Mammary microvascular endothelial cell (primary cell): ENCODE data around the gene TLR9. TPM values are rescaled to one million over a fixed set of nuclear protein-coding genes. Genes with fewer than 3 reads are reported as not detected.

Source experiments
- total RNA-seq: library from RNA; depleted of rRNA; stranded (reverse); fragments of >200 nt; gene quantifications from 2 replicates; pipeline ENCODE4 v1.2.3, GENCODE V29; 2015

The TLR9 gene, protein sequence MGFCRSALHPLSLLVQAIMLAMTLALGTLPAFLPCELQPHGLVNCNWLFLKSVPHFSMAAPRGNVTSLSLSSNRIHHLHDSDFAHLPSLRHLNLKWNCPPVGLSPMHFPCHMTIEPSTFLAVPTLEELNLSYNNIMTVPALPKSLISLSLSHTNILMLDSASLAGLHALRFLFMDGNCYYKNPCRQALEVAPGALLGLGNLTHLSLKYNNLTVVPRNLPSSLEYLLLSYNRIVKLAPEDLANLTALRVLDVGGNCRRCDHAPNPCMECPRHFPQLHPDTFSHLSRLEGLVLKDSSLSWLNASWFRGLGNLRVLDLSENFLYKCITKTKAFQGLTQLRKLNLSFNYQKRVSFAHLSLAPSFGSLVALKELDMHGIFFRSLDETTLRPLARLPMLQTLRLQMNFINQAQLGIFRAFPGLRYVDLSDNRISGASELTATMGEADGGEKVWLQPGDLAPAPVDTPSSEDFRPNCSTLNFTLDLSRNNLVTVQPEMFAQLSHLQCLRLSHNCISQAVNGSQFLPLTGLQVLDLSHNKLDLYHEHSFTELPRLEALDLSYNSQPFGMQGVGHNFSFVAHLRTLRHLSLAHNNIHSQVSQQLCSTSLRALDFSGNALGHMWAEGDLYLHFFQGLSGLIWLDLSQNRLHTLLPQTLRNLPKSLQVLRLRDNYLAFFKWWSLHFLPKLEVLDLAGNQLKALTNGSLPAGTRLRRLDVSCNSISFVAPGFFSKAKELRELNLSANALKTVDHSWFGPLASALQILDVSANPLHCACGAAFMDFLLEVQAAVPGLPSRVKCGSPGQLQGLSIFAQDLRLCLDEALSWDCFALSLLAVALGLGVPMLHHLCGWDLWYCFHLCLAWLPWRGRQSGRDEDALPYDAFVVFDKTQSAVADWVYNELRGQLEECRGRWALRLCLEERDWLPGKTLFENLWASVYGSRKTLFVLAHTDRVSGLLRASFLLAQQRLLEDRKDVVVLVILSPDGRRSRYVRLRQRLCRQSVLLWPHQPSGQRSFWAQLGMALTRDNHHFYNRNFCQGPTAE
- total RNA-seq: not detected in 2 replicates

DNA sequence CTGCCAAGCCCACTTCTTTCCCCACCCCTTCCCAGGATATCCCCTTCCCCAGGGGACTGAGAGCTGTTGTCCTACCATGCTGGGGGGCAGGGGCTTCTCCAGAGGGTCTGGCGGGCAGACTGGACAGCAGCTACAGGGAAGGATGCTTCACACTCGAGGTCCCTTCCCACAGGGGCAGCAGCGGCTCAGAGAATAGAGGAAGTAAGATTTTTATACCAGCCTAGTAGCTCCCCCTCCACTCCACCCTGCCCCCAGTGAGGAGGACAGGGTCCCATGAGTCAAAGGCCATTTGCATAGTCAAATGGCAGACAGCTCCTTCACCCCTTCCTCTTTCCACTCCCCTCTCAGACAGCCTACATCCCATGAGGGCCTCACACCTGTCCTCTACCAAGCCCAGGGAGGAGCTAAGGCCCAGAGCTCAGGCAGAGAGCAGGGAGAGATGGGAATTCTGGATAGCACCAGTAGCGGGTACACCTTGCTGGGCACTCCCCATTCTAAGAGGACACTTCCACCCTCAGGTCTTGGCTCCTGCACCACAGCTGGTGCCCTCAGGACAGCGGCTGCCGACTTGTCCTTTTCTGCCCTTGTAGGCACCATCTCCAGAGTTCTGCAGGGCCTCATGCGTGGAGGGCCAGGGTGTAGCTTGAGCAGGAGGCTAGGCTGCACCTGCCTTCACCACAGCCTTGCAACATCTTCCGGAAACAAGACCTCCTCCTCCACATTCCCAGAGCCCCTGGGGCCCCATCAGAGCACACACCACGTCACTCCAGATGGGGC, at the start of gene TLR9:
TLR9 (minus strand) TSS at position 194 of the 777 bp plus-strand sequence; CDS start at position 78, 116 bp downstream.

DNA sequence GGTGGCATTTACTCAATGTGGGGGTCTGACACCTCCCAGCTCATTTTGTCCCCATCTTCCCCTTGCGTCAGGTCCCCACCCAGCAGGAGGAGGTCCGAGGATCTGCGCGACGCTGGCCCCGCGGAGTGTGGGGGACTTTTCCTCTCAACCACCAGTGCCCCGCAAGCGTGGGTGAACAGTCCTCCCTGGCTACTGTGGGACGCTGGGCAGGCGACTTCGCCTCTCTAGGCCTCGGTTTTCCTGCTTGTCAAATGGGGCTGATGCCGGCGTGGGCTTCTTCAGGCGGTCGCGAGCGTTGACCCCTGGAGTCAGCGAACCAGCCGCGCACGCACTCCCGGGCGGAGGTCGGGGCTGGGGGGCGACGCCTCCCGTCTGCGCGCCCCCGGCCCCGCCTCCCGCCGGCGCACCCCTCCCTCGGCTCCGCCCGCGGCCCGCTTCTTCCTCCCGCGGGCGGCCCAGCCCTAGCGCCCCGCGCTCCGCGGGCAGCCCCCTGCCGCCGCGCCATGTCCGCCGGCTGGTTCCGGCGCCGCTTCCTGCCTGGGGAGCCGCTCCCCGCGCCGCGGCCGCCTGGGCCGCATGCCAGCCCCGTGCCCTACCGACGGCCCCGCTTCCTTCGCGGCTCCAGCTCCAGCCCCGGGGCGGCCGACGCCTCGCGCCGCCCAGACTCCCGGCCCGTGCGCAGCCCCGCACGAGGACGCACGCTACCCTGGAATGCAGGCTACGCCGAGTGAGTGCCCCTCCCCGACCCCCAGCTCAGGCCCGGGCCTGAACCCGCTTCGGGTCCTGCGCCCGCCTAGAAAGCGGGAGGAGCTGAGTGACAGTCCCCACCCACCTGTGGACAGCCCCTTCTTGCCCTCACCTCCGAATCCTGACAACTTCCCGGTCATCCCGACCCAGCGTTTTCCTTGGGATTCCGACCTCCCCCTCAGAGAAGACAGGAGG, 20.1 kb upstream of the TLR9 start, which contains the start of gene PPM1M:
PPM1M (plus strand) TSS at position 438 of the 942 bp plus-strand sequence; CDS start at position 504, 66 bp downstream.

DNA sequence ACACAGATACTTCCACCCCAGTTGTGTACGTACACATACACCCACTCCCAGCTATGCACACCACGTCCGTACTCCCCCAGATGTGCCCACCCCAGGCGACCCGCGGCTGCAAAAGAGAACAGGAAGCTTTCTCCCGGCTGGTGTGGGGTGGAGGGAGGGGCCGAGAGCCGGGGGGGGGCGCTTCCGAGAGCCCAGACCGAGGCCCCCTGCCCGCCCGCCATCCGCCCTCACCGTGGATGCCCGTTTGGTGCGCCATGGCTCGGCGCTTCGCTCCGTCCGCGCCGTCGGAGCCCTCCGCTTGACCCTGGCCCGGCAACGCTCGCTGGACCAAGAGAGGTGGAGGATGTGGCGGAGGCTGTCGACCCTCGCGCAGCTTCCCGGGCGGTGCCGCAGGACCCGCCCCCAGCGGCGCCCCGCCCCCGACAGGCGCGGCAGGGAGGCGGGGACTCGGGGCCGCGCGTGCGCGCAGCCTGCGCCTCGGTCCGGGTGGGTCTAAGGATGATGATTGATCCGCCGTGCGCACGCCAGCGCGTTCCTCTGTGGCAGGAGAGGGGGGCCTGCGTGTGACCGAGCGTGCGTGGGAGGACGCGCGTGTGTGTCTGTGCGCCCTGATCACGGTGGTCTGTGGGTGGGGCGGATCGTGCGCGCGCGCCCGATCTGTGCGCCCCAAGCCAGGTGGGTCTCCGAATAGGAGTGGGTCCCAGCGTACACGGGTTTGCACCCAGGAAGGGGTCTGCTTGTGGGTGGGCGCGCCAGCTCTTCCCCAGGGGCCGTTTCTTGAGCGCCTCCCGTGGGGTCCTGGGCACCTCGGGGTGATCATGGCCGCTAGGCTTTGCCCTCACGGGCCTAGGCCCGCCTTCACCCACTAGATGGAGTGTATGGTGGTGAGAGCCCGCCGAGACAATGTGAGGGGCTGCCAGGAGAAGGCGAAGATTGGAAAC, 13.6 kb upstream of the TLR9 start, which contains the start of gene TWF2:
TWF2 (minus strand) TSS at position 398 of the 941 bp plus-strand sequence; CDS start at position 256, 142 bp downstream.

DNA sequence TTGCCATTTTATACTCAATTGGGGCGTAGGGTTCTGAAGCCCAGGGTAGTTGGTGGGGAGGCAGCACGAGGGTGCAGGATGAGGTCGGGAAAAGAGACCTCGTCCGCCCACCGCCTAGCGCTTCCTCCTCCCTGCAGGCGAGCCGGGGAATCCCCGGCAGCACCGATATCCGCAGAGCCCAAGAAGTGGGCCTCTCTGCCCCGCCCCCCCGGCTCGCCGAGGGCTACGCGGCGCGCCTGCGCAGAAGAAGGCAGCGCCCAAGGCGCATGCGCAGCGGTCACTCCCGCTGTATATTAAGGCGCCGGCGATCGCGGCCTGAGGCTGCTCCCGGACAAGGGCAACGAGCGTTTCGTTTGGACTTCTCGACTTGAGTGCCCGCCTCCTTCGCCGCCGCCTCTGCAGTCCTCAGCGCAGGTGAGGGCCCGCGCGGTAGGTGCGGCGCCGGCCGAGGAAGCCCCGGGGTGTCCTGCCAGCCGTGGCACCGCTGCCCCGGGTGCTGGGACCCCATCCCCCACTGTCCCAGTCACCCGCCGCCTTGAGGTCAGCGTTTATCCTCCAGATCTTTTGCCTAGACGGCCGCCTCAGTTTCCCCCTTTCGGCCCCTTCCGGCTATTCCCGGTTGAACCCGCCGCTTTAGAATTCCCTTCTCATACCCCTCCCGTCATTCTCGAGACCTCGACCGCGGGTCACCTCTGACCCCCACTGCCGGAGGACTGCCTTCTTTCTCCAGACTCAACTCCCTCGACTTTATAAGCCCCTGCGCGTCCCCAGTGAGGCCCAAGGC, 27.4 kb downstream of the TLR9 start, which contains the start of gene ALAS1:
ALAS1 (plus strand) TSS at position 319 of the 784 bp plus-strand sequence. CDS start 1,082 bp downstream, outside the sequence.

Other genes with a start within 250 kb of the TLR9 start
- gene ACY1, start 242.1 kb downstream of the TLR9 start, total RNA-seq: 24.9 and 27.4 TPM in 2 replicates
- gene RPL29, start 229.8 kb downstream of the TLR9 start, total RNA-seq: 1,551 and 1,914 TPM in 2 replicates
- gene DUSP7, start 169.1 kb downstream of the TLR9 start, total RNA-seq: 19.6 and 30.7 TPM in 2 replicates
- 14.8 and 19.7 TPM in 2 replicates for gene POC1A, start 71.2 kb downstream of the TLR9 start, total RNA-seq
- 61.3 and 61.8 TPM in 2 replicates for gene ALAS1, start 27.5 kb downstream of the TLR9 start, total RNA-seq
- gene TWF2, start 13.5 kb upstream of the TLR9 start, total RNA-seq: 130 and 132 TPM in 2 replicates
- gene PPM1M, start 20.1 kb upstream of the TLR9 start, total RNA-seq: 6.5 and 9.2 TPM in 2 replicates
- 46.0 and 47.0 TPM in 2 replicates for gene WDR82, start 53.0 kb upstream of the TLR9 start, total RNA-seq
- gene GLYCTK, start 62.2 kb upstream of the TLR9 start, total RNA-seq: 15.0 and 15.6 TPM in 2 replicates
- 1.00 and 1.3 TPM in 2 replicates for gene DNAH1, start 90.7 kb upstream of the TLR9 start, total RNA-seq
- gene BAP1, start 184.4 kb upstream of the TLR9 start, total RNA-seq: 56.0 and 108 TPM in 2 replicates
- gene PHF7, start 185.0 kb upstream of the TLR9 start, total RNA-seq: 5.6 and 8.9 TPM in 2 replicates
- 3.5 and 3.6 TPM in 2 replicates for gene SEMA3G, start 219.5 kb upstream of the TLR9 start, total RNA-seq
- gene TNNC1, start 228.4 kb upstream of the TLR9 start, total RNA-seq: not detected in 2 replicates
- gene NISCH, start 230.0 kb upstream of the TLR9 start, total RNA-seq: 24.0 and 27.5 TPM in 2 replicates